HepG2 (cell line): ENCODE measurements around the gene CYYR1. TPM values are rescaled to one million over a fixed set of nuclear protein-coding genes. Genes with fewer than 3 reads are reported as not detected.

ENCODE experiments used
- ATAC-seq: fragments of 200-7000 bp; cut with Tn5 transposase; 3 replicates; pipeline ENCODE4 v1.9.1; 2020; ENCODE audit warnings: mild to moderate bottlenecking, moderate library complexity
- BruUV-seq: library from RNA; stranded (reverse); fragments of 400-500 nt; replicated peaks from 2 replicates; lab custom pipeline; 2021; lab: Mats Ljungman, UMichigan
- CTCF ChIA-PET: fragments of 300-600 bp; formaldehyde crosslinking; extraction: SDS; loops from one replicate; lab custom pipeline; 2021; ENCODE audit warnings: low total read pairs, inconsistent platforms, low intra/inter-chr PET ratio; lab: Yijun Ruan, JAX
- POLR2A ChIA-PET: fragments of 350-600 bp; sonication (Branson Sonifier 250); formaldehyde crosslinking; loops from one replicate; lab custom pipeline; 2020; ENCODE audit warnings: antibody characterized with exemption, inconsistent platforms; lab: Yijun Ruan, JAX
- DNase-seq: peaks from one replicate; pipeline ENCODE4 v3.0.0-alpha.2; 2015; ENCODE audit warnings: low spot score
- FAIRE-seq: peaks from 3 replicates; lab custom pipeline; 2011; peaks lifted over from hg19 to GRCh38; lab: Jason Lieb, UNC
- H2AFZ ChIP-seq: one replicate; pipeline ENCODE4 v1.6.1; 2011; ENCODE audit warnings: low read length, inconsistent platforms
- H3K27ac ChIP-seq: fragments of 300-600 bp; 3 replicates; pipeline ENCODE4 v1.8.0; 2011; ENCODE audit warnings: mixed run types, mild to moderate bottlenecking, mixed read lengths, low read length, inconsistent platforms; ENCODE audit not compliant: insufficient read depth; ENCODE audit errors: extremely low read length
- H3K27me3 ChIP-seq, 2 experiments: fragments of 200-600 bp in 1 of 2; 2 replicates in 1 of 2; 3 replicates in 1 of 2; pipeline versions ENCODE4 v1.6.0 to v1.8.0; 2011; ENCODE audit warnings: low read length in 2 of 2, mild to moderate bottlenecking in 2 of 2, moderate library complexity in 2 of 2, inconsistent platforms in 1 of 2; ENCODE audit not compliant: insufficient read depth in 2 of 2, control insufficient read depth in 1 of 2
- H3K36me3 ChIP-seq, 2 experiments: fragments of 200-600 bp in 1 of 2; replicated peaks in 1 of 2; 2 replicates in 1 of 2; 3 replicates in 1 of 2; pipeline versions ENCODE4 v1.5.1 to v1.8.0; 2011; ENCODE audit warnings: low read length in 2 of 2, inconsistent platforms in 1 of 2; ENCODE audit not compliant: insufficient read depth in 2 of 2, control insufficient read depth in 1 of 2
- H3K4me1 ChIP-seq: 2 replicates; pipeline ENCODE4 v1.5.1; 2012; ENCODE audit warnings: low read length, inconsistent platforms; ENCODE audit not compliant: insufficient read depth
- H3K4me2 ChIP-seq: 2 replicates; pipeline ENCODE4 v1.6.0; 2011; ENCODE audit warnings: low read depth, low read length, inconsistent platforms
- H3K4me3 ChIP-seq, 3 experiments: fragments of 200-600 bp in 1 of 3; sonication (generic), shearing (Covaris generic) in 1 of 3; replicated peaks in 1 of 3; 2 replicates each; pipeline ENCODE4 v1.5.1; 2011 to 2016; ENCODE audit warnings: low read length in 3 of 3, inconsistent platforms in 2 of 3, low read depth in 2 of 3, mild to moderate bottlenecking in 2 of 3, control low read depth in 1 of 3, mixed read lengths in 1 of 3; ENCODE audit not compliant: insufficient read depth in 1 of 3
- H3K79me2 ChIP-seq: one replicate; pipeline ENCODE4 v1.6.1; 2011; ENCODE audit warnings: low read length, inconsistent platforms; ENCODE audit not compliant: insufficient read depth
- H3K9ac ChIP-seq: 2 replicates; pipeline ENCODE4 v1.6.0; 2011; ENCODE audit warnings: mild to moderate bottlenecking, low read depth, low read length, inconsistent platforms; ENCODE audit not compliant: insufficient read depth
- H3K9me3 ChIP-seq: 2 replicates; pipeline ENCODE4 v1.5.1; 2012; ENCODE audit warnings: mild to moderate bottlenecking, low read length
- H4K20me1 ChIP-seq: 2 replicates; pipeline ENCODE4 v1.6.0; 2011; ENCODE audit warnings: inconsistent platforms, mild to moderate bottlenecking, low read length, moderate library complexity; ENCODE audit not compliant: insufficient read depth
- GMEB1 ChIP-seq: sonication (generic); formaldehyde crosslinking; IDR thresholded peaks from 2 replicates; pipeline ENCODE4 v1.5.1; 2020; ENCODE audit warnings: missing genetic modification reagents, mild to moderate bottlenecking, borderline replicate concordance
- HNRNPLL ChIP-seq: fragments of 200-400 bp; formaldehyde crosslinking; IDR thresholded peaks from 2 replicates; pipeline ENCODE4 v1.6.1; 2017; ENCODE audit warnings: mild to moderate bottlenecking, low read depth, low read length; ENCODE audit not compliant: poor library complexity, severe bottlenecking
- HOXD1 ChIP-seq: sonication (generic); formaldehyde crosslinking; IDR thresholded peaks from 2 replicates; pipeline ENCODE4 v1.5.0; 2020; ENCODE audit warnings: missing genetic modification reagents
- KIAA2018 ChIP-seq: sonication (generic); formaldehyde crosslinking; IDR thresholded peaks from 2 replicates; pipeline ENCODE4 v1.5.0; 2020; ENCODE audit warnings: mild to moderate bottlenecking, missing genetic modification reagents, borderline replicate concordance
- NFE2 ChIP-seq: sonication (generic); formaldehyde crosslinking; IDR thresholded peaks from 2 replicates; pipeline ENCODE4 v1.4.0; 2020; ENCODE audit warnings: missing genetic modification reagents
- NFE2L1 ChIP-seq: sonication (generic); formaldehyde crosslinking; IDR thresholded peaks from 2 replicates; pipeline ENCODE4 v1.4.0; 2020; ENCODE audit warnings: missing genetic modification reagents, mild to moderate bottlenecking, borderline replicate concordance
- RCOR2 ChIP-seq: IDR thresholded peaks from 2 replicates; pipeline ENCODE4 v1.6.1; 2016; ENCODE audit warnings: missing biosample characterization, missing genetic modification reagents
- SPEN ChIP-seq: sonication (generic); formaldehyde crosslinking; IDR thresholded peaks from 2 replicates; pipeline ENCODE4 v1.5.1; 2020; ENCODE audit warnings: low read depth, mild to moderate bottlenecking, missing genetic modification reagents
- ZNF790 ChIP-seq: sonication (generic); formaldehyde crosslinking; IDR thresholded peaks from 2 replicates; pipeline ENCODE4 v1.8.0; 2022; ENCODE audit warnings: missing genetic modification reagents, mild to moderate bottlenecking, borderline replicate concordance
- WGBS: methylation state at CpG from one replicate; pipeline ENCODE4 v1.1.6; 2017; ENCODE audit warnings: low lambda C conversion rate; 5-methylcytosine and 5-hydroxymethylcytosine counted together
- in situ Hi-C: cut with HindIII; loops from 2 replicates; pipeline ENCODE4 v1.10.0; 2017; ENCODE audit warnings: low pct_unique_long_range_greater_than_20kb; ENCODE audit not compliant: extremely low pct_ligation_motif_present
- intact Hi-C: fragments of 100-400 bp; cut with micrococcal nuclease; formaldehyde crosslinking; loops from one replicate; pipeline ENCODE4 v1.10.0; 2022; ENCODE audit not compliant: unreplicated experiment
- polyA plus RNA-seq, 8 experiments: library from polyadenylated mRNA; depleted of rRNA in 3 of 8; stranded (reverse) in 7 of 8; unstranded in 1 of 8; fragments of >200 nt; fragmentation: Illumina TruSeq in 4 of 8; extraction: Trizol in 4 of 8; gene quantifications; 2 replicates each; pipeline versions ENCODE4 v1.2.1 to v1.2.3, GENCODE V29; 2011 to 2016; ENCODE audit warnings: low read depth in 4 of 8, missing spikeins in 1 of 8, mixed read lengths in 1 of 8; ENCODE audit not compliant: insufficient read depth in 1 of 8
- total RNA-seq, 5 experiments: library from RNA; depleted of rRNA; stranded (reverse); fragments of >200 nt; fragmentation: Illumina TruSeq; extraction: Trizol; gene quantifications; 2 replicates each; pipeline ENCODE4 v1.2.3, GENCODE V29; 2016; ENCODE audit warnings: low read depth in 1 of 5

CYYR1 gene
- total and polyA plus RNA-seq, 2 of the 13 experiments (the other 11 are each of a cell fraction or from before 2014, with no cell fraction given): not detected

- CTCF ChIA-PET: no interaction called here
- in situ Hi-C loops: no loop called here
- POLR2A ChIA-PET: no interaction called here
Measured at GRCh38 chr21:26438976-26439375, 134.1 kb downstream of the CYYR1 start.

GRCh38 chr21:26437326-26438009, 135.6 kb downstream of the CYYR1 start:
- Histone ChIP-seq H4K20me1 (no peaks in the 10 kb centered on the region), H3K27me3 (no peaks in the 10 kb centered on the region), H3K4me3 (no peak overlapping the region), H3K36me3 (no peaks in the 10 kb centered on the region), H3K9ac (no peak overlapping the region), H2AFZ (no peak overlapping the region), H3K27ac (no peak overlapping the region), H3K9me3 (peaks cover 68% of the 10 kb centered on the region), H3K4me1 (no peaks in the 10 kb centered on the region), H3K79me2 (no peaks in the 10 kb centered on the region), H3K4me2 (no peak overlapping the region)
- ChIA-PET POLR2A (no interaction called here), CTCF (no interaction called here)
- no peak for FAIRE-seq
- in situ Hi-C loops (no loop called here), intact Hi-C loops (no loop called here)
- ATAC-seq: no peak
- BruUV-seq: no TSS peak
- no peak for DNase-seq
- WGBS: 0% methylated on average over 1 of the region's 1 CpG
- TF ChIP-seq ZNF790 (CRISPR knock-in tag) (no peak), RCOR2 (no peak), SPEN (no peak), GMEB1 (CRISPR knock-in tag) (no peak), NFE2L1 (CRISPR knock-in tag) (no peak), KIAA2018 (CRISPR knock-in tag) (no peak), NFE2 (CRISPR knock-in tag) (no peak)

More at GRCh38 chr21:26438976-26439375, 134.1 kb downstream of the CYYR1 start:
- H3K36me3 ChIP-seq: no peaks in the 10 kb centered on the region
- H3K79me2 ChIP-seq: no peaks in the 10 kb centered on the region
- no peak overlapping the region for H3K27ac ChIP-seq
- FAIRE-seq (no peak), DNase-seq (no peak), ATAC-seq (no peak)
- peaks cover 72% of the 10 kb centered on the region for H3K9me3 ChIP-seq
- intact Hi-C loops: no loop called here
- H3K4me1 ChIP-seq: no peaks in the 10 kb centered on the region
- H3K4me3 ChIP-seq: no peak overlapping the region
- no peak overlapping the region for H2AFZ ChIP-seq
- no peaks in the 10 kb centered on the region for H3K27me3 ChIP-seq
- no peak overlapping the region for H3K4me2 ChIP-seq
- no peak overlapping the region for H3K9ac ChIP-seq
- no peaks in the 10 kb centered on the region for H4K20me1 ChIP-seq
- TF ChIP-seq HNRNPLL (no peak), HOXD1 (CRISPR knock-in tag) (no peak)
- BruUV-seq: no TSS peak
